Activated CD4-positive, alpha-beta T cell treated with anti-CD3 and anti-CD28 coated beads, Interleukin-2, amount 10 ng/mL, durations not matched to agents 24 days and 14 days (primary cell): Measurements from ENCODE around the gene SRGAP3. TPM values are rescaled to one million over a fixed set of nuclear protein-coding genes. Genes with fewer than 3 reads are reported as not detected.

Experiments used
- DNase-seq: peaks from one replicate; pipeline ENCODE4 v3.0.0; 2022
- H3K27ac Mint-ChIP-seq: one replicate; pipeline ENCODE4 v1.8.0; 2022; ENCODE audit warnings: mild to moderate bottlenecking, mixed read lengths
- H3K27me3 Mint-ChIP-seq: one replicate; pipeline ENCODE4 v1.8.0; 2022; ENCODE audit warnings: mixed read lengths
- H3K36me3 Mint-ChIP-seq: one replicate; pipeline ENCODE4 v1.8.0; 2022; ENCODE audit warnings: low read depth, mild to moderate bottlenecking, mixed read lengths
- H3K4me1 Mint-ChIP-seq: one replicate; pipeline ENCODE4 v1.8.0; 2021; ENCODE audit warnings: mixed read lengths
- H3K4me3 Mint-ChIP-seq: one replicate; pipeline ENCODE4 v1.8.0; 2022; ENCODE audit warnings: mild to moderate bottlenecking, moderate library complexity, mixed read lengths
- H3K9me3 Mint-ChIP-seq: one replicate; pipeline ENCODE4 v1.8.0; 2021; ENCODE audit warnings: mixed read lengths
- intact Hi-C: fragments of 100-400 bp; cut with micrococcal nuclease; formaldehyde crosslinking; loops from one replicate; pipeline ENCODE4 v1.15.1; 2023
- total RNA-seq: library from RNA; stranded (reverse); gene quantifications from 2 replicates; pipeline ENCODE4 v1.2.3, GENCODE V29; 2022

The SRGAP3 gene
- total RNA-seq, 1 donor from 2014 or later, result 0.40 TPM

DNA sequence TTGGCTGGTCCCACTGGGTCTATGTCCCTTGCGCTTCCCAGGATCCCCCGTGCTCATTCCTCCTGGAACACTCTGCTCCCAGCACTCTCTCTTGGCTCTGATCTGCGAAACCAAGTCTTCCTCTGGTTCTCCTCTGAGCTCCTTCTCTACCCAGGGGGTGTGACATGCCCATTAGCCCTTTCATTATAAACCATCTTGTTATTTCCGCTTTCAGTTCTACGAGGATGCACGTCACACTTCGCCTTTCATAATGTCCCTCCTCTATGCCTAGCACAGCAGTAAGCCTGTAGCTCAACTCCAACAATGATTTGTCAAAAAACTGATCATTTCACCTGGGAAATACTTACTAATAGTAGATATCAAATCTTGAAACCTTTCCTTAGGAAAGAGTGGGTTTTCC lies 234.2 kb downstream of the SRGAP3 start:
- Mint-ChIP-seq H3K27ac (no peak overlapping the region), H3K36me3 (no peaks in the 10 kb centered on the region), H3K9me3 (no peaks in the 10 kb centered on the region), H3K4me3 (no peak overlapping the region), H3K4me1 (peaks cover 7% of the 10 kb centered on the region), H3K27me3 (peaks cover 5% of the 10 kb centered on the region)
- DNase-seq, result no peak
- intact Hi-C loops, result no loop called here

DNA sequence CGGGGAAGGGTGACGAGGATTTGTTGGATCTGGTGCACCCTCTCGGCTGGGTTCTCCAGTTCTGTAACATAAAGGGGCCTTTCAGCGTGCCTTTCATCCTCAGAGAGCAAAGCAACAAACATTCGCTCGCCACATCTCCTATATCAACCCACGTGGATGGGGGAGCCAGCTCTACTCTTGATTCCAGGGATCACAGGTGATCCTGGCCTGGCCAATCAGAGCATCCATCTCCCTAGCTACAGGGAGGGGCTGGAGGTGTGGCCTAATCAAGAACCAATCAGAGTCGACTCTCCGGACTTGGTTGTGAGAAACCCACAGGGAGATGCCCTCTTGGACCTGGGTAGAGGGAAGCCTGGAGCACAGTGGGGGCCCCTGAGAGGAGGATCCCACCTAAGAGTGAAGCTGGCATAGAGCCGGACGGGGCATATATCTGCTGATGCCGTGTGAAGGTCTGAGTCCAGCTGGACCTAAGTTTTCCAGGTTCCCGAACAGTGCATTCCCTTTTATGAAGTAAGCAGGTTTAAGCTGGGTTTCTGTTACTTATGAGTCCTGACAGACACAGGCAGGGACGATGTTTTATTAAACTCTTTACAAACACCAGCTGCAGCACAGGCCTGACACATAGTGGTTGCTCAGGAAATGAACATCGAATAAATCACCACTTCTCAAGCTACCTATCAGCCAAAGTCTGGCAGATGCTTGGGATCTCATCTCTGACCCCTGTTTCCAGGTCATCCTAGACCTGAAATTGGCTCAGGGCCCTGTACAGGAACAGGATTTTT lies 235.5 kb downstream of the SRGAP3 start:
- no peak overlapping the region for H3K4me3 Mint-ChIP-seq
- no peaks in the 10 kb centered on the region for H3K9me3 Mint-ChIP-seq
- peaks cover 7% of the 10 kb centered on the region for H3K4me1 Mint-ChIP-seq
- H3K27me3 Mint-ChIP-seq, result peaks cover 5% of the 10 kb centered on the region
- DNase-seq, result no peak
- no peak overlapping the region for H3K27ac Mint-ChIP-seq
- H3K36me3 Mint-ChIP-seq, result no peaks in the 10 kb centered on the region
- intact Hi-C loops, result no loop called here

DNA sequence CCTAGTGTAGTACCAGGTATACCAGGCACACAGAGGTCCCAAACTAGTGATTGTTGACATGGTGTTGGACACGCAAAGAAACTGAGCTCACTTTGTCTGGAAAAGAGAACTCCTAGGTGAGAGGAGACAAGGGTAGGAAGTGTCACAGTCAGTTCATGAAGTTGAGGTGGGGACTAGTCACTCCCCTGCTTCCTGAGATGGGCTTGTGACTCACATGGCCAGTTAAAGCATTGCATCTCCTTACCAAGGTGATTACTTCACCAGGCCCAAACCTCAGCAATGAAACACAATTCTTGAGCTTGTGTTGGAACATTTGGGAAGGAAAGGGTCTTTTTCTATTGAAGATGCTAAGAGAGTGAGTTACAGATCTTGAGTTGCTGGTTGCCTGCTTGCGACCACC lies 236.9 kb downstream of the SRGAP3 start:
- no peak overlapping the region for H3K27ac Mint-ChIP-seq
- H3K9me3 Mint-ChIP-seq, result no peaks in the 10 kb centered on the region
- peaks cover 2% of the 10 kb centered on the region for H3K27me3 Mint-ChIP-seq
- no peak for DNase-seq
- intact Hi-C loops, result no loop called here
- H3K36me3 Mint-ChIP-seq, result no peaks in the 10 kb centered on the region
- H3K4me3 Mint-ChIP-seq, result no peak overlapping the region
- H3K4me1 Mint-ChIP-seq, result peaks cover 7% of the 10 kb centered on the region

DNA sequence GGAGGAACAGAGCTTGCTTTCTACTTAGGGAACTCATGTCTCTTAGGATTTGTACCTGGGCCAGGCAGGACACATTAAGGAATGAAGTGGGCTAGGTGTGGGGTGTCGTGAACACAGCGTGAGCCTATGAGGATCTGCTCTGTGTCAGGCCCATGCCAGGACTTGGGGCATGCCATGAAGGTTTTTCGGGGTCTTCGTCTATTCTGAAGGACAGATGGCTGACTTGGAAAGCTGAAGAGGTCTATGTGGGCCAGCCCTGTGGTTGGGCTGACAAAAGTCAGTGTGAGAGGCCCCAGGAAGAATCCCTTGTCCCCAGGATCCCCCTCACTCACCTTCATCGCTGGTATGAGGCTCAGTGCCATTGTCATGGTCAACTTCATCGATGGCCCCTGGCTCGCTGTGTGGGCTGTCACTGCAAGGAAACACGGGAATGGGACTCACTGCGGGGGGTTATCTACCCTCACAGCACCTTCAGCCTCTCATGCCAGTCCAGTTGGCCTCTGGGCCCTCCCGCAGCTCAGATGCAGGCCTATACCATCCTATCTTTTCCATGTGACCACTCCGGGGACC lies 239.4 kb downstream of the SRGAP3 start:
- no peak for DNase-seq
- Mint-ChIP-seq H3K4me3 (no peak overlapping the region), H3K36me3 (no peaks in the 10 kb centered on the region), H3K27ac (no peak overlapping the region), H3K27me3 (no peaks in the 10 kb centered on the region), H3K4me1 (peaks cover 7% of the 10 kb centered on the region), H3K9me3 (no peaks in the 10 kb centered on the region)
- intact Hi-C loops, result no loop called here

DNA sequence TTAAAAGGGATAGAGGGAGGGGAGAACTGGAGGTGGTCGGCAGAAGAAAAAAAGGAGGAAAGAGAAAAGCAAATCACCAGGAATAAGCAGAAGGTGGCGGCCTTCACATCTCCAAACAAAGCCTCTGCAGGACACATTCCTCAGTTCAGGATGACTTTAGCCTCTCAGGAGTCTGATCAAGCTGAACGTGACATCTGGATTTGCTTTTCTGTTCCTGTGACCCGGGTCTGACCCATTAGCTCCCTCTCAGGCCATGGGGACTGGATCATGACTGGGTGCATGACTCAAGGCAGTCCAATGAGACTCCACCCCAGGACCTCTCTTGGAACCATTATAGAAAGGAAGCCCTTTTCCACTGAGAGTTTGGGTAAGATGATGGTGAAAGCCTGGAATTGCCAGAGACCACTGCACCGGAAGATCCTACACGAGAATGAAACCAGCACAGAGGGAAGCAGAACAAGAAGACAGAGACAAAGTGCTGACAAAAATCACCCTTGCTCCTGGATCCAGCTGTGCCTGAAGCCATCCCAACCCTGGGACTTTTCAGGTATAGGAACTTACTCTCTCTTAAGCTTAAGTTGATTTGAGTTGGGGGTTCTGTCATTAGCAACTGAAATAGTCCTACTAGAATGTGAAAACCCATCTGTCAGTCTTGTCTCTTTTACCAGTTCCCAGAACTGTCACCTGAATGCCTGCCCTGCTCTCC lies 240.7 kb downstream of the SRGAP3 start:
- Mint-ChIP-seq H3K9me3 (no peaks in the 10 kb centered on the region), H3K27ac (no peak overlapping the region), H3K4me3 (no peak overlapping the region), H3K36me3 (no peaks in the 10 kb centered on the region), H3K27me3 (peaks cover 2% of the 10 kb centered on the region), H3K4me1 (peaks cover 7% of the 10 kb centered on the region)
- intact Hi-C loops, result no loop called here
- DNase-seq, result no peak

DNA sequence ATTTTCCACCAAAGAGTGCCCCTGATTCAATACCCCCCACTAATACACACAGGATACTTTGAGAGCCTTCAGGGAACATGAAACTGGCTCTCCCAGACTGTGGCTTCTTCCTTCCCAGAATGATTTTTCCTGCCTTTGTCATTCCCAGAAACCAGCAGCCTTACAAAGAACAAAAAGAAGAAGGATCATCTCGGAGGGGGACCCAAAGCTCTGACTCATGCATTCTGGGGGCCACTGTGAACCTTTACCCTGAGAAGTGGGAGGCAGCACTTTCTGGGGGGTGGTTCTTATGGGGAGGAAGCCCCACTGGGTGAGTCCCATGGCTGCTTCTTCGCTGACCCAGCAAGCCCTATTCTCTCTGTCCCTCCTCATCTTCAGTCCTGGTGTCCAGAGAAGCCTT lies 241.5 kb downstream of the SRGAP3 start:
- no peaks in the 10 kb centered on the region for H3K9me3 Mint-ChIP-seq
- no peaks in the 10 kb centered on the region for H3K36me3 Mint-ChIP-seq
- H3K27ac Mint-ChIP-seq, result no peak overlapping the region
- H3K4me3 Mint-ChIP-seq, result no peak overlapping the region
- intact Hi-C loops, result no loop called here
- H3K4me1 Mint-ChIP-seq, result peaks cover 7% of the 10 kb centered on the region
- peaks cover 2% of the 10 kb centered on the region for H3K27me3 Mint-ChIP-seq
- no peak for DNase-seq

DNA sequence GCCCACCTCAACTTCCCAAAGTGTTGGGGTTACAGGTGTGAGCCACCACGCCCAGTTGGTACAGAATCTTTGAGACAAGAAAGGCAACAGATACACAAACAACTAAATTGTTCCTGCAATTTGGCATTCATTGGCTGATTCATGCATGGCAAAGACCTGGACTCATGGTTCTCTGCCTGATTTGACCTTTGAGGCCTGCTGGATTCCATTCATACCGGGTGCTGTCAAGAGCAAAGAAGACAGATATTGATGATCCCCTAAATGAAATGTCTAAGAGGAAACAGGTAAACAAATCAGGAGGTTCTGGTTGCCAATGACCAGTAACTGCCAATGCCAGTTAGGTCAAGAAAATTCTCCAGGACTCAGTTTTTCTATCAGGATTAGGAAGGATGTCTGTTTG lies 242.2 kb downstream of the SRGAP3 start:
- Mint-ChIP-seq H3K4me3 (no peak overlapping the region), H3K27me3 (peaks cover 7% of the 10 kb centered on the region), H3K27ac (no peak overlapping the region), H3K9me3 (no peaks in the 10 kb centered on the region), H3K4me1 (peaks cover 1% of the 10 kb centered on the region), H3K36me3 (no peaks in the 10 kb centered on the region)
- intact Hi-C loops, result no loop called here
- DNase-seq, result no peak

DNA sequence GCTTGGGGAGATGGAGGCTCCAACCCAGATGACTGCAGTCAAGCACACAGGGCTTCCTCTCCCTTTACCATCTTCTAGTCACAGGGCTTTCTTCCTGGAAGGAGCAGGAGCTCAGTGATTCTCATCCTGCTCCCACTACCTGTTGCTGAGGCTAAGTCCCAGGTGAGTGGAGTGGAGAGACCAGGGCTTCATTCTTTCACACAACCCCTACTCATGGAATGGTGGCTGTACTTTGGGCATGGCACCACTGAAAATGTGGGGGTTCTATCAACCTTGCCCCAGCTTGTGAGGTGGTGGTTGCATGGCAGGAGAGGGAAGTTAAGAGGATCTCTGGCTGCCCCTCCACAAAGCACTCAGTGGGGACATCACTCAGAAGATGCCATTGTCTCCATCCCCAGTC lies 249.4 kb downstream of the SRGAP3 start:
- intact Hi-C loops, result no loop called here

DNA sequence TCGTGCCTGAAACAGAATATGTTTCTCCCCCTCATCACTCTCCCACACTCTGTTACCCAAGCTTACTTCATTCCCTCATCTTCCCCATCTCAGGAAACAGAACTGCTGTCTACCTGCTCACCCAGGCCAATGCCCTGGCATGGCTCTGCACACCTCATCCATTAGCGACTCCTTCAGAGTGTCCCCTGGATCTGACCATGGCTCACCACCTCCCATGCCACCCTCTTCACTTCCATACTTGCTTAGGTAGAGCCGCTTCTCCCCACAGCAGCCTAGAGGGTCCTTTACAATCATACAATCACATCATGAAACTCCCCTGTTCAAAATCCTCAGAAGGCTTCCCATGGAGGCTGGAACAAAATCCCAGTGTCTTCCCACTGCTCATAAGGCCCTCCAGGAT lies 252.3 kb downstream of the SRGAP3 start:
- intact Hi-C loops, result no loop called here

More for the DNA sequence above, 249.4 kb downstream of the SRGAP3 start:
- Mint-ChIP-seq H3K36me3 (no peaks in the 10 kb centered on the region), H3K4me1 (no peaks in the 10 kb centered on the region), H3K9me3 (no peaks in the 10 kb centered on the region), H3K27ac (no peak overlapping the region), H3K4me3 (no peak overlapping the region), H3K27me3 (peaks cover 7% of the 10 kb centered on the region)
- no peak for DNase-seq

DNA sequence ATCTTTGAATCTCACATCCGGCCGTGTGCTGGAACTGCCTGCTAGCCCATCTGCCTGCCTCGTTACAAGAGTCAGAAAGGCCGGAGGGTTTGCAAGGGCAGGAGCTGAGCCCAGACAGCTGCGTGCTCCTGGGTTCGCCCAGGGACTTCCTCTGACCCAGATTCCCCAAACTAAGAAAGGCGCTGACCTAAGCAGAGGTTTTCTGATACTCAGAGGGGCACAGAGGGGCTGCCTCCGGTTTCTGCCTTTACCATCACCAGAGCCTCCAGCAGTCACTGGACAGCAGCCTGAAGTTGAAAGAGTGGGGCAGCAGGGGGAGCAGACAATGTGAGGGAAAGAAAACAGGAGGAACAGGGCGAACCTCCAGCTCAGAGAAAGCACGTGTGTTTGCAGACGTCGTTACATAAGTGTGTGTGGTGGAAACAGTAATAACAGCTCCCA lies 252.7 kb downstream of the SRGAP3 start:
- Mint-ChIP-seq H3K4me3 (no peak overlapping the region), H3K4me1 (no peaks in the 10 kb centered on the region), H3K27me3 (no peaks in the 10 kb centered on the region), H3K27ac (no peak overlapping the region), H3K9me3 (no peaks in the 10 kb centered on the region), H3K36me3 (no peaks in the 10 kb centered on the region)
- DNase-seq, result no peak
- intact Hi-C loops, result no loop called here

More for the DNA sequence above, 252.3 kb downstream of the SRGAP3 start:
- H3K27ac Mint-ChIP-seq, result no peak overlapping the region
- no peaks in the 10 kb centered on the region for H3K27me3 Mint-ChIP-seq
- H3K36me3 Mint-ChIP-seq, result no peaks in the 10 kb centered on the region
- H3K4me3 Mint-ChIP-seq, result no peak overlapping the region
- no peaks in the 10 kb centered on the region for H3K9me3 Mint-ChIP-seq
- DNase-seq, result no peak
- H3K4me1 Mint-ChIP-seq, result no peaks in the 10 kb centered on the region

DNA sequence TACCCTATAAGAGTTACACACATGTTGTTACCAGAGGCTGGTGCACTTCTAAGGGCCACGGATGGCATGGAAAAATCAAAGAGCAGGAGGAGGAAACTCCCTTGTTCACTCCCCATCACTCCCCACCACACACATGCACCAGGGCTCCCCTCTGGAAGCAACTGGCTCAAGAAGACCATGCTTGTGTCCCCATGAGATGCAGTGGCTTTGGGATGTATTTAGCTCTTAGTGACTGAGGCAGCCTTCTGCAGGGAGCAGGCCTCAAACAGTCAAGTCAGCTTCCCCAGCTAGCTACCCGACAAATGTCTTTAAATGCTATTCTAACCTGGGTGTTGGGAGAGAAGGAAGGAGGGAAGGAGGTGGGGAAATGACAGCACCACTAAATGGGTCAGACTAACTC lies 253.2 kb downstream of the SRGAP3 start:
- no peaks in the 10 kb centered on the region for H3K27me3 Mint-ChIP-seq
- no peak overlapping the region for H3K27ac Mint-ChIP-seq
- H3K36me3 Mint-ChIP-seq, result no peaks in the 10 kb centered on the region
- intact Hi-C loops, result no loop called here
- no peaks in the 10 kb centered on the region for H3K9me3 Mint-ChIP-seq
- DNase-seq, result no peak
- no peaks in the 10 kb centered on the region for H3K4me1 Mint-ChIP-seq
- no peak overlapping the region for H3K4me3 Mint-ChIP-seq

DNA sequence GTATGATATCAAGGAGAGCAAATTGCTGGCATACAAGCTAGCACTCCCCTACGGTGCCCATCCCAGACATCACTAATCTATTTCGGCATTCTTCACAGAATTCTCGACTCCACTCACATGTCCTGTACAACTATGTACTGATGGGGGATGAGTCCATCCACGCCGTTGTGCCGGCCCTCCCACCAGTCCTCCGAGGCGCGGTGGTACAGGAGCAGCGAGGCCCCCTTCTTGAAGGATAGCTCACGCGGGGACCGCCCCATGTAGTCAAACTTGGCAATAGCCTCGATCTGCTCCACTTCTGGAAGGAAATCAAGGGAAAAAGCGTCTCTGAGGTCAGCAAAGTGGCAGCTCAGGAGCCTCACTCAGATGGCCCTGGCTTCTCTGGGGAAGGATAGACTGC lies 255.2 kb downstream of the SRGAP3 start:
- DNase-seq, result no peak
- Mint-ChIP-seq H3K4me3 (no peak overlapping the region), H3K4me1 (no peaks in the 10 kb centered on the region), H3K27ac (no peak overlapping the region), H3K9me3 (no peaks in the 10 kb centered on the region), H3K27me3 (no peaks in the 10 kb centered on the region), H3K36me3 (no peaks in the 10 kb centered on the region)
- intact Hi-C loops, result no loop called here

DNA sequence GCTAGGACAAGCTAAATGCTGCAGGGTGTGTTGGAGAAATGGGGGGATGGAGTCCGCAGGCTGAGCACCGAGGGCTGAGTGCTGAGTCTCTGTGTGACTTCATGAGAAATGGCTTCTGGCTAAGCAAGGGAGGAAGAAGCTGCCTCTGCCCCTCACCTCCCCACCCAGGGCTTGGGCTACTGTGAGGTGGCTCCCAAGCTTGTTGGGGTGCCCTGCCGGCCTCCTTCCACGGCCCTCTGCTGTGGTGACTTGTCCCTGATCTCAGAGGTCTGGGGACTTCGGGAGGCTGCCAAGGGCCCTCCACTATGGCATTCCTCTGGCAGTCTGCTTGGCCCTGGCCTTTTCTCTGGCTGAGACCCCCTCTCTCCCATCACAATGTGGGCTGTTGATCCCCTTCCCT lies 256.1 kb downstream of the SRGAP3 start:
- H3K36me3 Mint-ChIP-seq, result no peaks in the 10 kb centered on the region
- H3K9me3 Mint-ChIP-seq, result no peaks in the 10 kb centered on the region
- H3K27me3 Mint-ChIP-seq, result no peaks in the 10 kb centered on the region
- DNase-seq, result no peak
- H3K27ac Mint-ChIP-seq, result no peak overlapping the region
- no peaks in the 10 kb centered on the region for H3K4me1 Mint-ChIP-seq
- H3K4me3 Mint-ChIP-seq, result no peak overlapping the region
- intact Hi-C loops, result no loop called here

DNA sequence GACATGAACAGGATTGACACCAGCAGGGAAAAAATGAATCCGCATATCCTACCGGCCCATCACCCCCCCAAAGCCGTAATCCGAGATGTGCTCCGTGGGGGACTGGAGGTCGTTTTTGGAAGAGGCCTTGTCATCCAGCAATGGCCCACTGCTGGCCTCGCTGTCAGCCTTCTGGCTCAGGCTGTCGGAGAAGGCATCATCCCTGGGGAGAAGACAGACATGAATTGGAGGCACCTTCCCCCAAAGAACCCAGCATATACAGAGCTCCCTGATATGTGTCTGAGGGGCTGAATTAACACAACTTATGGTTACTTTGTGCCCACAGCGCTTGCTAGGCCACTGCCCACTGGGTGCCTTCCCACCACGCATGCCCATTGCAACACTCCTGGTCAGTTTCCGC lies 256.6 kb downstream of the SRGAP3 start:
- Mint-ChIP-seq H3K4me3 (no peak overlapping the region), H3K27ac (no peak overlapping the region), H3K27me3 (no peaks in the 10 kb centered on the region), H3K36me3 (no peaks in the 10 kb centered on the region), H3K9me3 (no peaks in the 10 kb centered on the region), H3K4me1 (peaks cover 2% of the 10 kb centered on the region)
- DNase-seq, result no peak
- intact Hi-C loops, result no loop called here
